ENCODE data around the gene C9orf43.
"Not testable (repeated sequence)": the region's sequence is repeated elsewhere in the genome, so short reads cannot be mapped to it uniquely, and the experiment has no call there.

C9orf43 gene, protein sequence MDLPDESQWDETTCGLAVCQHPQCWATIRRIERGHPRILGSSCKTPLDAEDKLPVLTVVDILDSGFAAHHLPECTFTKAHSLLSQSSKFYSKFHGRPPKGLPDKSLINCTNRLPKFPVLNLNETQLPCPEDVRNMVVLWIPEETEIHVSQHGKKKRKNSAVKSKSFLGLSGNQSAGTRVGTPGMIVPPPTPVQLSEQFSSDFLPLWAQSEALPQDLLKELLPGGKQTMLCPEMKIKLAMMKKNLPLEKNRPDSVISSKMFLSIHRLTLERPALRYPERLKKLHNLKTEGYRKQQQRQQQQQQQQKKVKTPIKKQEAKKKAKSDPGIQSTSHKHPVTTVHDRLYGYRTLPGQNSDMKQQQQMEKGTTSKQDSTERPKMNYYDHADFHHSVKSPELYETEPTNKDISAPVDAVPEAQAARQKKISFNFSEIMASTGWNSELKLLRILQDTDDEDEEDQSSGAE

DNA sequence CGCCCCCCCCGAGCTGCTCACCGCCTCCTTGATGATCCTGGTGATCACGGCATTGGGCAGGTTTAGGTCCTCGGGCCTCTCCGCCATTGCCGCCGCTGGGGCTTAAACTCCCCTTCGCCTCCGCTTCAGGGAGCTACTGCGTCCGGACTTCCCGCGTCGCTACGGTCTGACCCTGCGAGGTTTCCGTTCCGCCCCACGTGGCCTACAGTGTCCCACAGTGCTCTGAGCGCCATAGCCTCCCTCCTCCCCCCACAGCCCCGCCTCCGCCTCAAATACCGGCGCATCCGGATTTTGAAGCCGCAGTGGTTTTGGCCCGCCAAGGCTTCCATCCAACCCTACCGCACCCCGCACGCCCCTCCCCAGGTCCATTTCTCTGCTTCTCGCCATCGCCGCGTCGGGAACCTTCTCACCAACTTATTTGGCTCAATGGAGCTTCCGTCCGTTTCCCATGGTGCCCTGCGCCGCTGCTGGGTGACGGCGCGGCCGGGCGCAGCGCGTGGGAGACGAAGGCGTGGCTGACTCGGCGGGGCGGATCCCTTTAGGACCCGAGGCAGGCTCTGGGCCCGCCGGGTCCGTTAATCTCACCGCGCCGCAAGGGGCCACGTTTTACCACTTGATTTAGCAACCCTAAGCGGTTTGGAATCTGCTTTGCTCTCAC is at the start of gene C9orf43, which contains the start of gene POLE3:
TSS of gene C9orf43 (plus strand) at position 541 of the 658 bp plus-strand sequence. CDS start 2,747 bp downstream, outside the sequence.
TSS of gene POLE3 (minus strand) at position 469 of the 658 bp plus-strand sequence. CDS start at position 87, 382 bp downstream.
- peak; percentile 37 to 99 (median 95) for DNase-seq

DNA sequence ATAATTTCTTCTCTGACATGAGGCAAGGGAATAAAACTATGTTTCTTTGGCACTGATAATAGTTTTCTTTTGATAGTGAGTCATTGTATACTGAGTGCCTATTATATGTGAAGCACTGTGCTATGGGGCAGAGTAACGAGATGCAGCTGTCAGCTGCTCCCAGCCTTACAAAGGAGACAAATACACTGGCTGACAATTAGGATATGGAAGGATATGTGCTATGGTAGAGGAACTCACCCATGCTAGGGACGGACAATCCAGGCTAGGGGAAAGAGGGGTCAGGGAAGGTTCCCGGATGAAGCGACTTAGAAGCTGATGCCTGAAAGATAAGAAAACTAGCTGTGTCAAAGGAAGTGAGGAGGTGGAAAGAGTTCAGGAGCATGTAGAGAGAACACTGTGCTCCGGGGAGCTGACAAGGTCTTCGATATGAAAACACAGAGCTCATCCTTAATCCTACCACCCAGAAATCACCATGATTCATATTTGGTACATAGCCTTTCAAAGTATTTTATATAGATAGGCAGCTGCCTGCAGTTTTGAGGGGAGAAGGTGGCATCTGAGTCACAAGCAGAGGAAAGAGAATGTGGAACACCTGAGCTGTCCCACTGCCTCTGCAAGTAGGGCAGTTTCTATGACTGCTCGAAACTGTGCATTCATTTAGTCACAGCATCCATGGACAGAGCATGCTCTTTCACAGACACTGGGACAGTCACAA is 49.1 kb upstream of the C9orf43 start:
- DNase-seq: peak in 29 of 56 donors; percentile 8 to 85 (median 49)

DNA sequence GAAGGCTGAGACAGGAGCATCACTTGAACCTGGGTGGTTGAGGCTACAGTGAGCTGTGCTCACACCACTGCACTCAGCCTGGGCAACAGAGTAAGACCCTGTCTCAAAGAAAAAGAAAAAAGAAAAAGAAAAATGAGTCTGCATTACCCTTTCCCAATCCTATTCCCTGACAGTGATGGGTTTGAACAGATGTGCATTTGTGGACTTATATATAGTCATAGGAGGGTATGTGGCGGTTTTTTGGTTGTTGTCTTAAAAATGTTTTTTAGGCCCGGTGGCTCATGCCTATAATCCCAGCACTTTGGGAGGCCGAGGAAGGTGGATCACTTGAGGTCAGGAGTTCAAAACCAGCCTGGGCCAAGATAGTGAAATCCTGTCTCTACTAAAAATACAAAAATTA is 47.2 kb upstream of the C9orf43 start:
- DNase-seq: no peak

DNA sequence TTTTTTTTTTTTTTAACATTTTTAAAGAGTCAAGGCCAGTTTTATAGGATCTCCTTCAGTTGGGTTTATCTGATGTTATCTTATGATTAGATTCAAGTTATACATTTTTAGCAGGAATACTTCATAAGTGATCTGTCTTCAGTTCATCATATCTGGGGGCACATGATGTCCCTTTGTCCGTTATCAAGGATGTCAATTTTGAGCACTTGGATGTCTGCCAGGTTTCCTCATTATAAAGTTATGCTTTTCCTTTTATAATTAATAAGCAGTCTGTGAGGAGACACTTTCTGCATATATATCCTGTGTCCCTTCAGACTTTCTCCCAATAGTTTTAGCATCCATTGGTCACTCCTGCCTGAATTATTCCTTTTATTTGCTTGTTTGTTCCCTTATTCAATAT is 45.6 kb upstream of the C9orf43 start:
- DNase-seq: no peak

DNA sequence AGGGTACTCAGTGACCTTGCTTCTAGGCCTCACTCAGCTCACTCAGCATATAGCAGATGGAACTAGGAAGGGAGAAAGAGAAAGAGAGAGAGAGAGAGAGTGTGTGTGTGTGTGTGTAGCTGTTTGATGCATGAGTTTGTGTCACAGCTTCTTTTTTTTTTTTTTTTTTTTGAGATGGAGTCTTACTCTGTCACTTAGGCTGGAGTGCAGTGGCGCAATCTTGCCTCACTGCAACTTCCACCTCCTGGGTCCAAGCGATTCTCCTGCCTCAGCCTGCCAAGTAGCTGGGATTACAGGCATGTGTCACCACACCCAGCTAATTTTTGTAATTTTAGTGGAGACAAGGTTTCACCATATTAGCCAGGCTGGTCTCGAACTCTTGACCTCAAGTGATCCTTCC is 44.9 kb upstream of the C9orf43 start:
- DNase-seq: not testable (repeated sequence)

DNA sequence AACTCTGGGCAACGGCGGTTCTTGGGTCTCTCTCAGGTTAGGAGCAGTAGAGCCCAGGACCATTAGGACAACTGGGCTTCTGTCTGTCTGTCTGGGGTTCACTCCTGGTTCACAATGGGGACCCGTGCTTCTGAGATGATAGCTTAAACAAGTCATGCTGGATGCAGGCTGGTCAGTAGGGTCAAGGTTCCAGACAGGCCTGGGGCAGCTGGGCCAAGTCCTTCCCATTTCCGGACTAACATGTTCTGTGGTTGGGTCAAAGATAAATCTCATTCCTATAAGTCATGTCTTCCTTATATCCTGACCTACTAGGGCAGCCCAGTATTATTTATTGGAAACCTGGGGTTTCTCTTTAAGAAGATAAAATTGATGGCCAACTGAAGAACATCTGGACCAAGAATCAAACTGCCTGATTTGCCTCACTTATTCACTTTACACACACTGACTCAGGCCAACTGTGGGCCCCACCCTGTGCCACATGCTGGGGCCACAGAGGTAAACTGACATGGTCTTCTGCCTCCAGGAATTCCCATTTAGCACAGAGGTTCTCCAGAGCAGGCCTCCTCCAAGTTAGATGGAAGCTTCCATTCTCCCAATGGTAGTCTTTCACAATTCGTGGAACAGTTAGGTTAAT is 42.1 kb upstream of the C9orf43 start:
- DNase-seq: no peak

DNA sequence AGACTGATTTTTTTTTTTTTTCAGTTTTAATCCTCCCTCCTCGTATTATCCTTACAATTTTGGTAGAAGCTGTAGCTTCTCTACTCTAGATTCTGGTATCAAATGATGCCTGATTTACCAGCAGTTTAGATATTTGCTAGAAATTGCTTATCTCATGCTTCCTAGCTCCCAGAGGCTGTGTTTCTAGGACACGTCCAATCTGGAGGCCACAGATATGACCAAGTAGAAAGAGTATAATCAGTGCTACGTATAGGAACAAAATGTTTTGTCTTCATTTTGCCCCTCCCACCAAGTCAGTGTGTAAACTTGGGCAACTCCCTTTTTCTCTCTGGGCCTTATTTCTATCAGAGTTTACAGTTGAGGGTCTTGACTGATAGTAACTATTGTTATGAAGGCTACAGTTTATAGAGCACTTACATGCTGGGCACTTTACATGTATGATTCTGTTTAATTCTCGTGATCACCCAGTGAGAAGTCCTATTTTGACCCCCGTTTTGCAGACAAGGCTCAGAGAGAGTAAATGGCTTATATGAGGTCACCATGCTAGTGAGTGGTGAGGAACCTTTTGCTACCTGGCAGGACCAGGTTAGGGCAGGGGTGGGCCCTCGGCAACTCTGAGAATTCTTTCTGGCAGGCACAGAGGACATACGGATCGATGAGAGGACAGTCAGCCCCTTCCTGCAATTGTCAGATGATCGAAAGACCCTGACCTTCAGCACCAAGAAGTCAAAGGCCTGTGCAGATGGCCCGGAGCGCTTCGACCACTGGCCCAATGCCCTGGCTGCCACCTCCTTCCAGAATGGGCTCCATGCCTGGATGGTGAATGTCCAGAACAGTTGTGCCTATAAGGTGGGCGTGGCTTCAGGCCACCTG is 41.3 kb upstream of the C9orf43 start:
- no peak for DNase-seq

DNA sequence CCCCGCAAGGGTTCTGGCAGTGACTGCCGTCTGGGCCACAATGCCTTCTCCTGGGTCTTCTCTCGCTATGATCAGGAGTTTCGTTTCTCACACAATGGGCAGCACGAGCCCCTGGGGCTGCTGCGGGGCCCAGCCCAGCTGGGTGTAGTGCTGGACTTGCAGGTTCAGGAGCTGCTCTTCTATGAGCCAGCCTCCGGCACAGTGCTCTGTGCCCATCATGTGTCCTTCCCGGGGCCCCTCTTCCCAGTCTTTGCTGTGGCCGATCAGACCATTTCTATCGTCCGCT is 40.7 kb upstream of the C9orf43 start:
- no peak for DNase-seq

DNA sequence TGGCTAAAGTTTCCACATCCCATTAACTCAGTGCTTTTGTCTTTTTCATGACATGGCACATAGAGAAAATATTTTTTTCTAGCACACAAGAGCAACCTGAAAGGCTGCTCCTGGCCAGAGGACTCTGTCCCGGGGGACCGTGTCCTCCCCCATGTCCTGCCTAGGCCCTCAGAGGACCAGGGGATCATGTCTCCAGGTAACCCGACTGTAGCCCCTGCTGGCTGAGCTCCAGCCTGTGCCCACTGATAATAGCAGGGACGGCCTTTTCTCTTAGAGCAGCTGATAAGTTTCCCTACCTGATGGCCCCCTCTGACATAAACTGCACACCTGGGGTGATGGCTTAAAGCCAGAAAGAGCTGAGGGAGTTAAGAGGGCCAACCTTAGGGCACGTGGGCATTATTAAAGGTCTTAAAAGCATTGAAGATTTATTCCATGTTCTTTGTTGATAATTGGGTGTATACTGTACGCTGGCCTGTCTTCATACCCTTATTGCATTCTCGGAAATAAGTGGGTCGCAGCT is 39.7 kb upstream of the C9orf43 start:
- DNase-seq: no peak

DNA sequence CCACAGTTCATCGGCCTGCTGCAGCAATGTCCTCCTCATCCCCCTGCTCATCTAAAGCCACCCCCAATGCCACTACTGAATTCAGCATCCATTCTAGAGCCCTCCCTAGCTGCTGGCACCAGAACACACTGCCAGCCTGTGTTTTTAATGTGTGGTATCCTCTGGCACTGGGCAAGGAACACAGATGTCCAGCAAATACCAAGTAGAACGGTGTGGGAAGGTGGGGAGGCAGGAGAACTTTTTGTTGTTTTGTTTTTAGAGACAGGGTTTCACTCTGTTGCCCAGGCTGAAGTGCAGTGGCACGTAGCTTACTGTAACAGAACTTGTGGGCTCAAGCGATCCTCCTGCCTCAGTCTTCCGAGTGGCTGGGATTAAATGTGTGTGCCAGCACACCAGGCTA is 38.5 kb upstream of the C9orf43 start:
- no peak for DNase-seq

DNA sequence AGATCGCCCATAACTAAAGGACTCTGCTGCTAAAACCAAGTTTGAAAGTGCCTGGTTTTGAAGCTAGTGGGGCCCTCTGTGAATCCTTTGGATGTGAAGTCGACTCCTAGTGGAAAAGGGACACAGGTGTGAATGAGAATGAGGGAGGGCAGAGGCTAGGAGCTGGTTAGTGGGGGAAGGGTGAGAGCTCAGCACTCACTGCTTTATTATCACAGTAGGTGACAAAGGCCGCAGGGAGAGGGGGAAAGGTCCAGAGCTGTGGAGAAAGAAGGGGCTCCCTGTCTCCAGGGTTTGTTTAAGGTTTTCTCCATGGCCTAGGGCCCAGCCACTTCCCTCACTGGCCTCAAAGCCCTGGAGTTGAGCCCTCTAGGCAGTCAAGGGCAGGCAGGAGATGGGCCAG is 37.3 kb upstream of the C9orf43 start:
- DNase-seq: no peak

DNA sequence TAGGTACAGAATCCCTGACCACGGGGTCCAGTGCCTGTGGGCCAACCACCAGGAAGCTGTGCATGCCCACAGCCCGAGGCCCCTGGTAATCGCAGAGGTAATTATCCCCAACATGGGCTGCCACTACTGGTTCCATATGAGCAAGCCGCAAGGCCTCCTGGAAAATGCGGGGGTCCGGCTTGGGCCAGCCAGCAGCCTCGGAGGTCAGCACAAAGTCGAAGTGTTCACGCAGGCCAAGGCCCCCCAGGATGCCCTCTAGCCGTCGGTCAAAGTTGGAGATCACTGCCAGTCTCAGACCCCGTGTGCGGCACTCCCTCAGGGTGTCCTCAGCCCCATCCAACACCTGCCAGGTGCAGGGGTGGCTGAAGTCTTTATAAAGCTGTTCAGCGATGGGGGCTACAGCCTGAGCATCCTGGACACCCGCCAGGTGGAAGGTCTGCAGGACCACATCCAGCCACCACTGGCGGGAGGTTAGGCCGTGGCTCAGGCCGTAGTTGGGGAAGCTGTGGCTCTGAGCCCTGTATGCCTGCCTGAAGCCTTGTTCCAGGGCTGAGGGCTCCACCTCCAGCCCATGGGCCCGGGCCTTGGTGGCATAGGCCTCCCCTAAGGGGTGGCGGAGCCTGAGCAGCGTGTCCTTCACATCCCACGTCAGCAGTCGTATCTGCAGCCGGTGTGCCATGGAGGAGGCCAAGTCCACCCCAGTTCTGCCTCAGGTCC is 36.7 kb upstream of the C9orf43 start:
- DNase-seq: no peak

DNA sequence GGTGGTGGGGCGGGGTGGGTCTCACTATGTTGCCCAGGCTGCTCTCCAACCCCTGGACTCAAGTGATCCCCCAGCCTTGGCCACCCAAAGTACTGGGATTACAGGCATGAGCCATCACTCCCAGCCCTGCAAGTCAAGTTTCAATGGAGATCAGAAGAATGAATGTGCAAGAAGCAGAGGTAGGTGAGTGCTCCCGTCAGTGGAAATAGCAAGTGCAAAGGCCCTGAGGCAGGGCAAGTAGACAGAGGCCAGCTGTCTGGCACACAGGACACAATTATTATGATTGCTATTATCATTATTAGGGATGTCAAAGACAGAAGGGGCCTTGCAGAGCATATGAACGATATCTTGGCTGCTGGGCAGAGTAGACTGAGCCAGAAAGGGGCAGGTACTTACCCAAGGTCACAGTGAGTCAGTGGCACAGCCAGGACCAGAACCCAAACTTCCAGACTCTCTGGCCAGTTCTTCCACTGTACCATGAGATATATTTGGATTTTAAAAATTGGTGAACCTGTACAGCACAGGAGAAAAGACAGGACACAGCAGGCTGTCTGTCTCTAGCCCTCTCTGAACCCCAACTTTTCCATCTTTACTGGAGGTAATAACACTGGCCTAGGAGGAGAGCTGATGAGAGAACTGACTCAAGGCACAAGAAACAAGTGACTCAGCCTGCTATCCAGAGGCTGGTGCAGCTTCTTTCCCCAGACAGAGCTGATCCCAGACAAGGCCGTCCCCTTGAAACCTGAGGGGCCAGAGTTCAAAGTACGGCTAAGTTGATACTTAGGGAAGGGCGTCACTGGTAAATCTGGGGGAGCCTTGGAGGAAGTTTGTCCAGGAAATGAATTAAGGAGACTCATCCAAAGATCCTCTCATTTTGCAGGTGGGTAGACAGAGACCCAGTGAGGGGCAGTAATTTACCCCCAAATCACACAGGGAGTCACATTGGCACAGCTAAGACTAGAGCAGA is 35.2 kb upstream of the C9orf43 start:
- no peak for DNase-seq

DNA sequence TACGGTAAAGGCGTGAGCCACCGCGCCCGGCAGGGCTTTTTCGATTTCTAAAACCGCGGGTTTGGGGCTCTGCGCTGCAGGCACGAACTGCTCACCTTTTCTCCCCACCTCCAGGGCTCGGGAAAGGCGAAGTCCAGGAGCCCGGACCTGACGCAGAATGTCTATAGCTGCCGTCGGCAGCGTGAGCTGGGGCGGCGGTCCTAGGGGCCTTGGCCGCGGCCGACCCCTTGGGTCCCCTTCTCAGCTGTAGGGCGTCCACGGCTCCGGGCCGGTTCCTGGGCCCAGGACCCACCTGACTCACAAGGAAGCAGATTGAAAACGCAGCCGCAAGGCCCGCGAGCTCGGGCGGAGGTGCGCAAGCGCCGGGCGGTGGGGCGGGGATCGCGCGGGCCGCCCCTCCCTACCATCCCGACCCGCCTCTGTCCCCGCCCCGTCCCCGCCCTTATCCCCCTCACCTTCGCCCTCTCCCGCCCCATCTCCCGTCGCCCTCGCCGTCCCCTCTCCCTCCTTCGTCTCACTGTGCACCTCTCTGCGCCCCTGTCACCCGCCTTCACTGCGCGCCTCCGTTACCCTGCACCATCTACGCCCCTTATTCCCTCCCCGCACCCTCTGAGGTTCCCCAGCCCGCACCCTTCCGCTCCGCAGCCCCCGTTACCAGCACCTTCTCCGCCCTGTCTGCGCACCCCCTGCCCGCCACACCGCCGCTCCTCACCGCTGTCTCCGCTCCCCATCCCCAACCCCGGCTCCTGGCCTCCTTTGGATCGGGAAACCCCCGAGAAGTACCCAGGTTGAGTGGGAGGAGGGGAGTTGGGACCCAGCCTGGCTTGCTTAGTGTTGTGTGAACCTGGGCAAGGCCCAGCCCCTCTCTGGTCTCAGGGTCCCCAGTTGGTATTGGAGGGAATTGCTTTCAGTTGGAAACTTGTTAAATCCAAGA is 33.6 kb upstream of the C9orf43 start, which contains the start of gene HDHD3:
TSS of gene HDHD3 (minus strand) at position 353 of the 934 bp plus-strand sequence. CDS start 2,632 bp downstream, outside the sequence.
- DNase-seq: peak in 55 of 56 donors; percentile 10 to 88 (median 57)

DNA sequence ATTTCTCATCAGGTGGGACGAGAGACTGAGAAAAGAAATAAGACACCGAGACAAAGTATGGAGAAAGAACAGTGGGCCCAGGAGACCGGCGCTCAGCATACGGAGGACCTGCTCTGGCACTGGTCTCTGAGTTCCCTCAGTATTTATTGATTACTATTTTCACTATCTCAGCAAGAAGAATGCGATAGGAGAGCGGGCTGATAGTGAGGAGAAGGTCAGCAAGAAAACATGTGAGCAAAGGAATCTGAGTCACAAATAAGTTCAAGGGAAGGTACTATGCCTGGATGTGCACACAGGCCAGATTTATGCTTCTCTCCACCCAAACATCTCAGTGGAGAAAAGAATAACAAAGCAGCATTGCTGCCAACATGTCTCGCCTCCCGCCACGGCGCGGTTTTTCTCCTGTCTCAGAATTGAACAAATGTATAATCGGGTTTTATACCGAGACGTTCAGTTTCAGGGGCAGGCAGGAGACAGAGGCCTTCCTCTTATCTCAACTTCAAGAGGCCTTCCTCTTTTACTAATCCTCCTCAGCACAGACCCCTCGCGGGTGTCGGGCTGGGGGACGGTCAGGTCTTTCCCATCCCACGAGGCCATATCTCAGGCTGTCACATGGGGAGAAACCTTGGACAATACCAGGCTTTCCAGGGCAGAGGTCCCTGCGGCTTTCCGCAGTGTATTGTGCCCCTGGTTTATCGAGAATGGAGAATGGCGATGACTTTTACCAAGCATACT is 31.3 kb upstream of the C9orf43 start:
- DNase-seq: not testable (repeated sequence)

DNA sequence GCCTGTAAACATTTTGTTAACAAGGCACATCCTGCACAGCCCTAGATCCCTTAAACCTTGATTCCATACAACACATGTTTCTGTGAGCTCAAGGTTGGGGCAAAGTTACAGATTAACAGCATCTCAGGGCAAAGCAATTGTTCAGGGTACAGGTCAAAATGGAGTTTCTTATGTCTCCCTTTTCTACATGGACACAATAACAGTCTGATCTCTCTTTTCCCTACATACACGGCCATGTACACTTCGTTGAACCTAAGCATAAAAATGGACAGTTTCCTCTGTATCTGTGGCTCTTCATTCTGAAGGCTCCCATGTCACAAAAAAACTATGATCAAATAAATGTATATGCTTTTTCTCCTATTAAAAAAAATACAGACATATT is 30.7 kb upstream of the C9orf43 start:
- not testable (repeated sequence) for DNase-seq
